Ecto neural progenitor cell (in vitro differentiated cells): ENCODE data around the gene DMD.

ENCODE experiments used
- DNase-seq: peaks from one replicate; pipeline ENCODE4 v3.0.0-alpha.2; 2018; ENCODE audit warnings: low spot score

The DMD gene

DNA sequence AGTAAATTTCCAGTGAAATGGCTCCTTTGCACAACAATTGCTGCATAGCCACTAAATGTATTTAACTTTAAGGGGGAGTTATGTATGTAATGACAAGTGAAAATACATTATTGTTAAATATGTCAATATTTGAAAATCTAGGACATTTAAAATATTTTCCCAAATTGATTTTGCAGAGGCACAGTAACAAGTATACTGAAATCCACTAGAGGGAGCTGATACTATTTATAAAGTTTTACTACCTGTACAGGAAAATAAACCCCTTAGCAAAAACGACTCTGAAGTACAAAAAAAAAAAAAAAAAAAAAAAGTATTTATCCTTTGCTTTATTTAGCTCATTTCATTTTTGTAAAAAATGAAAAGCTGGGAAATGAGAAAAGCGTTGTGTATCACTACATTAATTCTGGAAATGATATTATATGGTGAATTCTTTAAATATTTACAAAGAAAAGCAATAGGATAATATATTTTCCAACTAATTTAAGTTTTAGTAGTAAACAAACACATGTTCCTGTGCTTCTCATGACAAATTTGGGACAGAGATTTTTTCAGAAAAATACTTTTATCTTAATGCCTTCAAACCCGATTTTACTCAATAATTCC lies 727.7 kb downstream of the DMD start:
- no peak for DNase-seq

DNA sequence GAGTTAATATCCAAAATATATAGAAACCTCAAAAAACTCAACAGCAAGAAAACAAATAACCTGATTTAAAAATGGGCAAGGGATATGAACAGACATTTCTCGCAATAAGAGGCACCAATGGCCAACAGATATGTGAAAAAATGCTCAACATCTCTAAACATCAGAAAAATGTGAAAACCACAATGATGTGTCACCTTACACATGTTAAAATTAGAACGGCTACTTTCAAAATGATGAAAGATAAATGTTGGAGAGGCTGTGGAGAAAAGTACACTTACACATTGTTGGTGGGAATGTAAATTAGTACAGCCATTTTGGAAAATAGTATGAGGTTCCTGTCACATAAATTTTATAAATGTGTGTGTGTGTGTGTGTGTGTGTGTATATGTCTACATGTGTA lies 731.3 kb downstream of the DMD start:
- no peak for DNase-seq

DNA sequence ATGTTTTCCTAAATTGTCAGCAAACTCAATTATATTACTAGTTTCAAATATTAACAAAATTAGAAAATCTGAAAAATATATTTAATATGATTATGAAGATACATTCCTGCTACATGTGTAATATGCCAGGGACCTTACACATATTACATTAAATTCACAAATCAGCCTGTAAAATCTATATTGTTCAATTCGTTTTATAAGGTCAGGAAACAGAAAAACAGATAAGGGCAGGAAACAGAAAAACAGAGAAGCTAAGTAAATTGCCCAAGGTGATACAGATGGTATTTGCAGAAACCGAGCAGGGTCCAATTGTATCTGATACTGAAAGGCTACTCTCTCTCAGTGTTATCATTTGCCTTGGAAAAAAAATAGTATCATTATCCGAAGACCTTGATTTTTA lies 739.0 kb downstream of the DMD start:
- DNase-seq, result no peak

DNA sequence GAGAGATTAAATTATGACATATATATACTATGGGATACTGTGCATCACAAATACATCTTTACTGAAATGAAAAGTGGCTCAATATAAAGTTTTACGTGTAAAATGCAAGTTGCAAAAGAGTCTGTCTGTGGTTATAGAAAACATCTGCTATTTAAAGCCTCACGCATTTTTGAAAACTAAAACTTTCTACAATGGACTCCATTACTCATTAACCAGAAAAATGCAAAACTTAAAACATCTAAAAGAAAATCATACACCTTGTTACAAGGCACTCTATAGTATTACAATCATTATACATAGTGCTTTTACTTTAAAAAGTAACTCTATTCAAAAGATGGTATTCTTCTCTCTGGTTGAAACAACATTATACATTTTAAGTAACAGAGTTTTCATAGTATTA lies 755.6 kb downstream of the DMD start:
- DNase-seq, result no peak

DNA sequence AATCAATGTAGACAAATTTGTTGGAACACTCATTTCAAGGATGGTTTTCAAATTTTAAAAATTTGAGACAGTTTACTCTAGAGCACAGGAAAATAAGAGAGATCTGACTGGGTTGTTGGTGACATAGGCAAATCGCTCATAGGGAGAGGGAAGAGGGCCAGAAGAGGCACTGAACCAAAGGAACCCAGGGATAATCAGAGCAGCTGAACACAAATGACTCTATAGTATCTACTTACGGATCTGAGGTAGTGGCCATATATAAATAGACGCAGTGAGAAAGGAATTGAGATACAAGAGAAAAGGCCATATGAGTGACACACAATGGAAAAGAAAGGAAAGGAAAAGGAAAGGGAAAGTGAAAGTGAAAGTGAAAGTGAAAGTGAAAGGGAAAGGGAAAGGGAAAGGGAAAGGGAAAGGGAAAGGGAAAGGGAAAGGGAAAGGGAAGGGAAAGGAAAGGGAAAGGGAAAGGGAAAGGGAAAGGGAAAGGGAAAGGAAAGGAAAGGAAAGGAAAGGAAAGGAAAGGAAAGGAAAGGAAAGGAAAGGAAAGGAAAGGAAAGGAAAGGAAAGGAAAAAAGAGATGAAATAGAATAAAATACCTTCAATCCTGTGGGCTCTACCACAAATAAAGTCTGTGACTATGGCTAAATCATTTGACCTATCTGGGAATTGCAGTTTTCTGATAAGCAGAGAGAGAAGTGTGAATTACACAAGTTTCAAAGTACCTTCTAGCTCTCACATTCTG lies 759.2 kb downstream of the DMD start:
- no peak for DNase-seq

DNA sequence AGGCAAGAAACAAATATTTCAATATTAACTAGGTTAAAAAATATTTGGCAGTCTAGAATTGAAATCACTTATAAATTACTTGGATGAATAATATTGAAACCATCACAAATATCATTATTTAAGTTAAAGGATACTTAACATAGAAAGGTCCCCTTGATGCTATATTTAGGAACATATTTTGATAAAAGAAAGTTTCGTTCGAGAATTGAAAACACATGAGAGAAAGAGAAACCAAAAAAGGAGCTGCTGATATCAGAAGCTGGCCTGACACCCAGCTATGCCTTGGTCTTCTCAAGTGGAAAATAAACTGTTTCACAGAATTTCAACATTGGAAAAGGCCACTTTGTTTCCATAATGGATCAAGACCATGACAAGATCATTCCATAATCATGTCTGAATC lies 762.4 kb downstream of the DMD start:
- no peak for DNase-seq

DNA sequence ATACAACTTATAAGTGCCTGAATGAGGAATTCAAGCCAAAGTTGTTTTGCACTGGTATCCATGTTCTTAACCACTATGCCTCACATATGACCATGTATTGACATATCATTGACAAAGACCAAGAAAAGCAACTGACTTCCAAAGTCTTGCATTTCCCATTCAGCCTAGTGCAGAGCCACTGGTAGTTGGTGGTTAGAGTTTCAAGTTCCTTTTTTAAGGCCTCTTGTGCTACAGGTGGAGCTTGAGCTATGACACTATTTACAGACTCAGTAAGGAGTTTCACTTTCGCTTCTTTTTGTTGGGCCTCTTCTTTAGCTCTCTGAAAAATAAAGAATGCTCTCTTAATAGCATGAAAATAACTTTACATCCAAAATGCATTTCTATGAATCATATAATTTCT lies 763.0 kb downstream of the DMD start:
- no peak for DNase-seq

DNA sequence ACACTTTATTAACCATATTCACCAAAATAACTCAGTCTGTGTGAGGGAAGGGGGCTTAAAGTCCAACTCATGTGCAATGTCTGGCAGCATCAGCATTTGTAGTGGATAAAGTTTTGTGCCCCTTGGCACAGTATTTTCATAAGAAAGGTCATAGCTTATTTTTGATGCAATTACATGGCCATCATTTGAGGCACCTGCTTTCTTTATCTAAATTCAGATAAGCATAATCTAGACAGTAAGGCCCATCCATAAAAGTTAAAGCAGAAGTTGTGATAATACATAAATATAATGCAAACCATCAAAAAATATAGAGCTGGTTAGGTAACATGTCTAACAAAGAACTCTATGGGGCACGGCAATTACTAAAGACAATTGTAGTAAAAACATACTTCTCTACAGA lies 763.7 kb downstream of the DMD start:
- no peak for DNase-seq

DNA sequence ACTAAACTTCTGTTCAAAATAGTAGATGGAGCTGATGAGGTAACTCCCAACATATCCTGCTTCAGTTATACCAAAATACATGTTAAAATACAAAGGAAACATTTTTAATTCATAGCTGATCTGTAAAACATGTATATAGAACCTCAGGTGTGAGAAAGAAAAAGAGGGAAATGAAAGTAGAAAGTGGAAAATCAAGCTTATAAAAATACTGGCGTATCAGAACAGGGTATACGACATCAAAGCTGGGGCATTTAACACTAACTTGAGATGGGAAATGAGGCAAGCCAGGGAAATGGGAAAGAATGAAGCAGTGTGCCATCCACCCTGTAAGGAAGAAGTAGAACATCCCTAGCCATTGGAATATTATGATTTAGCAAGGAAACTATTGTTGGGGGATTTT lies 767.5 kb downstream of the DMD start:
- no peak for DNase-seq

DNA sequence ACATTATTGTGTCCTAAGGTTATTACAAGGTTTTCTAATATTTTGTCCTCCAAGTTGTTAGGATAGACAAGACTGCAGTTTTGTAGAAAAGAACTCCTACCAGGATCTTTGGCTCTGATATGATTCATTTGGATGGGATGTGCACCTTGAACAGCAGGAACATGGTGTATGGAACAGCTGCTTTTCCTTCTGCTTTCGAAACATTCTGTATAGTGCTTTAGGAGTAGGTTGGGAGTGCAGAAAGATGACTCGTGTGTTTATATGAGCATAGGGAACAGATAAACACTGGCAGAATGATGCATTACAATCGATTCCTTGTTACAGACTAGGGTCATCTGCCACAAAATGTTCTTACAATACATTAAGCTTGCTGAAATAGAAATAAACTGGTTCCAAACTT lies 790.1 kb downstream of the DMD start:
- DNase-seq, result no peak

DNA sequence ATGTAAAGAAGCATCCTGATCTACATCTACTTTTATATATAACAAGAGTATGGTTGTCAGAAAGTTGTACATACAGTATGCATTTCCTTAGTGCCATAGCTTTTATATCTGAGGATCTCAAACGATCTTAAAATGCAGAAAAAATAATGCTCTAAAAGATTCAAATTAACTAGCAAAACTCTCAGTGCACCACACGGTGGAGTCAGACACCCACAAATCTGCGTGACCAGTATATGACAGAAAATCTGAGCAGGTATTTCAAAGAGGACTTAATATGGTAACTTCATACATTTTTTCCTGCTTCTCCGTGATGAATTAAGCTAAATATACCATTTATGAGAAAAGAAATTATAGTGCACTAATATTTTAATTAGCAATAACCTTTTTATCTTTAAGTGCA lies 803.0 kb downstream of the DMD start:
- no peak for DNase-seq

DNA sequence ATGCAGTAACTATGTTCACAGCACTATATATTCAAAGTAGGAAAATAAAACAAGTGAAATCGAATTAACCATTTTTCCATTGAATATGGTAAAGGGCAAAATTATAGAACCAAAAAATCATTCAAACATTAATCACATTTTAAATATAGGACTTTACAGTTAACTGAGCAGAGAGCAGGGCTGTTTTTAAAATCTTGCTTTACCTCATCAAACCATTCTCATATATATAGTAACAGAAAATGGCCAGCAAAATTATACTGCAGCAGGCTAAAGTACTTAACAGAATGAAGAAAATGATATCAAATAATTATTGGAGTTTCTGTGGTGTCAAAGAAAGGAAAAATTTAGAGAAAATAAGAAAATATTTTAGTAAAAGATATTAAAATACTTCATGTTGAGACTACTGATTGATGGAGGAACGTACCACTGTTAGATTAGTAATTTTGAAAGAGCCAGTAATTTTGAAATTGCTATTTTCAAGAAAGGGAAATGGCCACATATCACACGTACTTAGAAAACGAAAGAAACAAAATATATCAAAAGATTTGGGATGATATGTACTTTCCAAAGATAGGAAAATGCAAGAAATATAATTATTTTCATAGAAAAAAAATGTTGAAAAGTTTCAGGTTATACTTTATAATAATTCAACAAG lies 813.7 kb downstream of the DMD start:
- DNase-seq, result no peak

DNA sequence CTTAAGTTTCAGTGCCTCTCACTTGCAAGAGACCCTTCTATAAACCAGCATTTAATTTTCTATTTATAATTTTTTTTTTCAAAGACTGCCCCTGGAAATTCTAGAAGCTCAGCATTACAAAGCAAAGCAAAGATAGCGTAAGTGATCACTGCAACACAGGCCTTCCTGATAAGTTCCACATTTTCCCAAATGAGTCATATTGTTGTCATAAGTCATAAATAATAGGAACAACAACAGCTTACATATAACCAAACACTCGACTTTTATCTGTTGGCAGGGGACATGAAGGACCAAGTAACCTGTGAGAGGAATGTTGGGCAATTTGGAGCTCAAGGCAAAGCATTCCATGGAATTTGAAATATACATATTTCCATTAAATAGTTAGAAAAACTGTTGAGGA lies 815.5 kb downstream of the DMD start:
- no peak for DNase-seq

DNA sequence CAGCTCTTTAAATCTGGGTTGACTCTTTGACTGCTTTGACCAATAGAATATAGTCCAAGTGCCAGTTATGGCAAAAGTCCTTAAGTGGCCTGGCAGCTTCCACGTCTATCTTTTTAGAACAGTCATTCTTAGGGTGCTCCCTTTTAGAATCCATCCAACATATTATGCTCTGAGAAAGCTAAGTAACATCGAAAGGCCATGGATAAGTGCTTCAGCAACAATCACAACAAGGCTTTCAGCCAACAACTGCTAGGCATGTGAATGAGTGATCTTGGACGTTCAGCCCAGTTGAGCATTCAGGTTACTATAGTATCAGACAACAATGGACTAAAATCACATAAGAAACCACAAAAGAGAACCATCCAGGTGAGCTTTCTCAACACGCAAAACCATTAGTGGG lies 818.7 kb downstream of the DMD start:
- DNase-seq, result no peak

DNA sequence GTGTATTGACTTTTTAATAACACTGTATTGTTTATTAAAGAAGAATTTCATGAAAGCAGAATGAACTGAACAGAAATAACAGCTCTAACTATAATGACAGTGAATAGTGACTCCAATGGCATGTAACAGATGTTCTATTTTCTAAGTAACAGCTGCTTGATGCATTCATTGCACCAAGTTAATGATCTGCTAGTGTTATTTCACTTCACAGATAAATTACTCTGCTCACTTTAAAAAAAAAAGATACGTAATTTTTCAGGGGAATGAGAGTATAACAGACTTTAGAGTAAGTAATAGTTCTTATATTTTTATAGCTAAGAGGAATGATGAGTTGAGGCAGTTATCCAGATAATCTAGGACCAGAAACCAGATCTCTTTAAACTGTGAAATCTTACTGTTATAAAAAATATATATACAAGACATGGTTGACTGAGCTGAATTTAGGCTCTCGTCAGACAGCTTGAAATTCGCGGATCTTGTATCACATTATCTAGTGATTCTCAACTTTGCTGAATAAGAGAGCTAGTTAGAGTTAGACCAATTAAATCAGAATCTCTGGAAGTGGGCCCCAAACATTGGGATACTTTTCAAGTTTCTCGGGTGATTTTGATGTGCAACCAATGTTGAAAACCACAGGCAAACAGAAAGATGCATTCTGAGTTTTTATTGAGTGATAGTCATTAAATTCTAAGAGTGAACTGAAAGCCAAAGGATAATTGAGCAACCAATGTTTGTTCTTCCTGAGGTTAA lies 840.7 kb downstream of the DMD start:
- no peak for DNase-seq

DNA sequence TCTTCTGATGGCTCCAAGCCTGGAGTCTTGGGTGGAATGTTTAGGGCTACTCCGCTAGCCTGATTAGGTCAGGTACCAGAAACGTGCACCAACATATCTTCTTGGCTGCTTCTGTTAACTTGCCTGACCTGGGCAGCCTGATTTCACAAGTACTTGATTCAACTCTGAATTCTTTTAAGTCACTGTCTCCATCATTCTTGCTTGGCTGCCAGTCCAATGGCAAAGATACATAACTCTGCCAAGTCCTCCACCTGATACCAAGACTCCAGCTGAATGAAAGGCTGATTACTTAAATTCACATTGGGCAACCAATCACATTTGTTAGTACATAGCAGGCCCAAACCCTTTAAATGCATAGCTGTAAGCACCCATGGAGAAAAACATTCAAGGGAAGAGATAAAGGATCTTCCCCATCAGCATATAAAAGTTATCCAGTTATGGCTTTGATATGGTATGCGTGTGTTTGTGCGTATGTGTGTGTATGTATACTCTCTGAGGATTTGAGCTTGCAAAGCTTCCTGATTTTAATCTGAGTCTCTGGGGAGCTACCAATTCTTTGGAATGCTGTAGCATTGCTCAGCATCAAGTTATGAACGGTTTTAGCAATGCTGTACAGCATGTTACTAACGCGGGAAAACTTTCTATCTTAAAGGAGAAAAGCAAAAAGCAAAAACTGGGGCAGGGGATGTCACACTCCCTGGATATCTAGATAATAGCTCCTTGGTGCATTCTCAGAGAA lies 917.2 kb downstream of the DMD start:
- DNase-seq, result no peak

DNA sequence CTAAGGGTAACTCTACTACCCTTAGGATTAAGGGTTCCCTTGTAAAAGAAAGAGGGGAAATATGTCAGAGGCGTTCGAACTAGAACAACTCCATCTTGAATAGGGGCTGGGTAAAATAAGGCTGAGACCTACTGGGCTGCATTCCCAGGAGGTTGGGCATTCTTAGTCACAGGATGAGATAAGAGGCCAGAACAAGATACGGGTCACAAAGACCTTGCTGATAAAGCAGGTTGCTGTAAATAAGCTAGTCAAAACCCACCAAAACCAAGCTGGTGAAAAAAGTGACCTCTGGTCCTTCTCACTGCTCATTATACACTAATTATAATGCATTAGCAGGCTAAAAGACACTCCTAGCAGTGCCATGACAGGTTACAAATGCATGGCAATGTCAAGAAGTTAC lies 922.0 kb downstream of the DMD start:
- DNase-seq, result no peak

DNA sequence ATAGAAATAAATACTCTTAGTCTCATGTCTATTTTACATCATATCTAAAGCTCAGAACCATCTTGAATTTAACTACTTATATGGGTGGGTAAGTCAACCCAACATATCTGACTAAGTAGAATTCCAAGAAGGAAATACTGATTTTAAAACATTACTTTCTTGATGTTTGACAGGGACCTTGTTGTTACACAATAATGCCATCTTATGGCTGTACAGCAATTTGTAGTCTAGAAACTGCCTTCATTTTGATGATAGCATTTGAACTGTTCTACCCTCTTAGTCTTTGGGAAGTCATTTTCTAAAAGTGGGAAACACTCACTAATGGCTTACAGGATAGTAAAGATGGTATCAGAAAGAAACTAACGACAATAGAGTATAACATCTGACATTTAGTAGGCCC lies 929.5 kb downstream of the DMD start:
- no peak for DNase-seq

DNA sequence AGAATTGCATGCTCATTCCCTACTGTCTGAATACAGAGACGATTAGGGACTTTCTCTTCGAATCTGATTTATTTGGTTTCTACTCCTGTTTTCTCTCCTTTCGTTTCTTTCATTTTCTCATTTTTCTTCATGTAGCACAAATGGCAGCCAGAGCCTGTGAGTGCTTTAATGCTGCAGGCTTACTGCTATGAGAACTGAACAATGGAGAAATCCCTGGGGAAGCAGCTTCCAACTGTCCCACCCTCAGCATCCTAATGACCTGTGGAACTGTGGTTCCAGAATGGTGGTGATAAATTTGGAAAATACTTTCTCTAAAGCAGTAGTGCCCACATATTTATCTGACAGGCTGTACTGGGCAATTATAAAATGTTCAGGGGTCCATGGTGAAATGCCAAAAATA lies 930.4 kb downstream of the DMD start:
- DNase-seq, result no peak

DNA sequence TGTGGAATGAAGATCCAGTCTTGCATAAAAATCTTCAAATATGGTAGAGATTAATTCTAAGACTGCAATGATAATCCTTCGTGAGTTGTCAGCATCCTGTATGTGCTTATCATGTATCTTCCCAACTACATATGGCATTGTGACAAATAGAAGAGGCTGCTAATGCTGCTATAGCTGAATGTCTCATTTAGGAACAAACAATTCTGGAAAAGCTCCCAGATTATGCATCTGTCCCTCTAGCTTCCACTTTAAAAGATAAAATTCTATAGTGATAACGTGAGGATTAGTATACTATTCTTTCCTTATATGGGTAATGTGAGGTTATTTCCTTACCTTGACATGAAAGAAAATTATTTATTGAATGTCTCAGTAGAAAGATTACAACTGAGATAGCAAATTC lies 930.9 kb downstream of the DMD start:
- DNase-seq, result no peak

DNA sequence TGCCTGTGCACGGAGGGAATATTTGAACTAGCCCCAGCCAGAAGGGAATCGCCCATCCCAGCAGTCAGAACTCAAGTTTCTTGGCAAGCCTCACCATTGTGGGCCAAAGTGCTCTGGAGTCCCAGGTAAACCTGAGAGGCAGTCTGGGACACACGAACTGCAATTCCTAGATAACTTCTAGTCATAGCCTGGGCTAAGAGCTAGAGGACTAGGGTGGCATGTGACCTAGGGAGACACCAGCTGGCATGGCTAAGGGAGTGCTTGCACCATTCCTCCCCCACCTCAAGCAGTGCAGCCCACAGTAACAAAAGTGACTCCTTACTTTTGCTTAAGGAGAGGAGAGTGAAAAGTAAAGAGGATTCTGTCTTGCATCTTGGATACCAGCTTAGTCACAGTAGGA lies 935.2 kb downstream of the DMD start:
- DNase-seq, result no peak

DNA sequence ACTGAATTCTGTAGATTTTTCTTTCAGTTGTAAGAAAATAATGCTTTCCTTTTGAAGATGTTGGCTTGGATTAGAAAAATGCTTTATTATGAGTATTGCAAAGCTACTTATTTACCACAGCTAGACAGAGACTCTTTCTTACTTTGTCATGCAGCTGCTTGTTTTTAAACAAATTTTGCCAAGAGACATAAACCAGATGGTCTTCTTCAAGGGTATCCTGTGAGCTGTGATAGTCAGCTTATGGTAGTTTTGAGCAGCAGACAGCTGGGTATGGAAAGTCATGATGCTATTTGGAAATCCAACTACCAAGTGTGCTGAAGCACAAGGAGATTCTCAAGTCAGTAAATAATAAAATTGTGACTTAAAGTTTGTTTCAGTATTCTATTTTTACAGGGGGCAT lies 941.5 kb downstream of the DMD start:
- no peak for DNase-seq
